GM18868 (cell line): Measurements from ENCODE around the gene SPACA5.
A peak's percentile ranks its signal among the peaks of the same experiment; 100 is the strongest.
"Not testable (repeated sequence)": the region's sequence is repeated elsewhere in the genome, so short reads cannot be mapped to it uniquely, and the experiment has no call there.

Source experiments
- ATAC-seq: cut with Tn5 transposase; IDR thresholded peaks from one replicate; pipeline ENCODE4 v1.9.1; 2021; ENCODE audit warnings: mild to moderate bottlenecking, moderate library complexity; ENCODE audit not compliant: unreplicated experiment

Gene SPACA5

DNA sequence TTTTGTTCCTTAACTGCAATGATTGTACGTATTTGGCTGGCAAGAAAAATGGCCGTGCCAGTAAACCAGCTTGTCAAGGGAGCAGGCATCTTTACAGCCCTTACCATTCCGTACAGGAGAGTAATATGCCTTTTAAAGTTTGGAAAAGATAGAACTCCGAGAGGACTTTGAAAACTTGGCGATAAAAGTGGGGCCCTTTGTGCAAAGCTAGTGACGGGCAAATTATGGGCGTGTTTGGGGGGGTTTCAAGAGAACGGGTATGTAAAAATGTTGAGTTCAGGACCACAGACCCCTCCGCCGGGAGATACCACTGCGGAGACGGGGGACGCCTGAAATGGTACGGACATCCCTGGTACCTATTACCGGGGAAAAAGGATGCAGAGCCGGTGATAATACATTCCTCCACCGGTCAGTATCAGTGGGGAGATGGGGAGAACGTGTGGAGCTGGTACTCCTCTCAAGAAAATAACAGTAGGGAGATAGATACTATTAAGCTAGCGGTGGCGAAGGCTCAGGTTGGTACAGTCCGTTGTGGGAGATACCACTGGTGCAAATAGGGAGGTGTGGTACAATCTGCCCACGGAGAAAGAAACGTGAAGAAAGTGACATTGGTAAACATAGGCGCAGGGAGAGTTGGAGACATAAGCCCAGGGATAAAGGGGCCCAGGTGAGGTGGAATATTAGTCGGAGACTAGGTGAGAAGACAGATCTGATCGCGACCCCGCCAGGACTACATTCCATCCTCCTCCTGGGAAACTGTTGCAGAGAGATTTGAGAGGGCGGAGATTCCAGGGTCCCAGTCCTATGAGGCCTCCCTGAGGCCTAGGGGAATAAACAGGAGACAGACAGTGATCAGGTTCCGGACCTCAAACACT, 14.5 kb downstream of the SPACA5 start:
- ATAC-seq = peak; percentile 66

DNA sequence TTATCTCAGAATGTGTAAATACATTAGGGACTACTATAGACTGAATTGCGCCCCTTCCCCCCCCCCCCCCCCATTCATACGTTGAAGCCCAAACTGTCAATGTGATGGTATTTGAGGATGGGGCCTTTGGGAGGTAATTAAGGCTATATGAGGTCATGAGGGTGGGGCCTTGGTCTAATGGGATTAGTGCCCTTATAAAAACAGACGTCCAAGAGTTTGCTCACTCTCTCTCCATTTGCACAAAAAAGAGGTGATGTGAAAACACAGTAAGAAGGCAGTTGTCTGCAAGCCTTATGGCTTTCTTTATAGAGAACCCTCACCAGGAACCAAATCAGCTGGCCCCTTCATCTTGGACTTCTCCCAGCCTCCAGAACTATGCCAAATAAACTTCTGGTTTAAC, 15.3 kb downstream of the SPACA5 start:
- ATAC-seq = no peak

DNA sequence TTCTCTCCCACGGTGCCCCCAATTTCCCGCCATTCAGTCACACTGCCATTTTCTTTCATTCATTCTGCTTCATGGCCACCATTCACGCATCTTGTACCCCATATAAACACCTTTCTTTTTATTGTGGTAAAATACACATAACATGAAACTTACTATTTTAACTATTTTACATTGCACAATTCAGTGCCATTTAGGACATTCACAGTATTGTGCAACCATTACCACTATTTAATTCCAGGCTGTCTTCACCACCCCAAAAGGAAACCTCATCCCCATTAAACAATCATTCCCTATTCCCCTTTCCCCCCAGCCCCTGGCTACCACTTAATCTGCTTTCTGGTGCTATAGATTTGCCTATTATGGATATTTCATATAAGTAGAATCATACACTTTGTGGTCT, 15.9 kb downstream of the SPACA5 start:
- no peak for ATAC-seq

DNA sequence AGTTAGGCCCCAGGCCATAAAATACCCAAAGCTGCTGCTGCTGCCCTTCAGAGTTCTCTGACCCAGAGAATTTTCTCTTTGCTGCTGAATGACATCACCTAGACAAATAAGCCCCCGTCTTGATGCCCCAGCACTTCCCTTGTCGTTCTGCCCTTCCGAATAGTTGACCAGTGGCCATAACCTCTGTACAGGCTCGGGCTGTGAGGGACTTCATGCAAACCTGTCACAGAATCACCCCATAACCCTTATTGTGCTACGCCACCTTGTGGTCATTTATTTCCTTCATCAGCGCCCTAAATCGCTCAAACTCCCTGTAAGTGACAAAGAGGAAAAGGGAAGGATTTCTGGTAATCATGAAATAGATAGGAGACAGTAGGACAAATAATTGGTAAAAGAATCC, 18.8 kb downstream of the SPACA5 start:
- ATAC-seq = peak; percentile 38

DNA sequence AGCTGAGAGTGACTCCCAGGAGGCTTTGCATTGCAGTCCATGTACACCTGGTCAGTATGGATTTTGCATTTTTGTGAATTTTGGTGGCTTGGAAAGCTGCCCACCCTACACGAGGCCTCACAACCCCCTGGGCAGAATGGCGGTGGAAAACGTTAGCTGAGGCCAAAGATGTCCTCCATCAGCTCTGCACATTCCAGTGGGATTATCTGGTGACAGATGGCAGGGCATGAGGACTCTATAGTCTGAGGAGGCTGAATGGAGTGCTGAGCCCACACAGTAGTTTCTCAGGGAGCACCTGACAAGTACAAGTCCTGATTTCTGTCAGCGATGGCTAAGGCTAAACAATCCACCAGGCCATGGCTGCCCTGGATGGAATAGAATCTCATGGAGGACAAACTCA, 20.8 kb downstream of the SPACA5 start:
- not testable (repeated sequence) for ATAC-seq

DNA sequence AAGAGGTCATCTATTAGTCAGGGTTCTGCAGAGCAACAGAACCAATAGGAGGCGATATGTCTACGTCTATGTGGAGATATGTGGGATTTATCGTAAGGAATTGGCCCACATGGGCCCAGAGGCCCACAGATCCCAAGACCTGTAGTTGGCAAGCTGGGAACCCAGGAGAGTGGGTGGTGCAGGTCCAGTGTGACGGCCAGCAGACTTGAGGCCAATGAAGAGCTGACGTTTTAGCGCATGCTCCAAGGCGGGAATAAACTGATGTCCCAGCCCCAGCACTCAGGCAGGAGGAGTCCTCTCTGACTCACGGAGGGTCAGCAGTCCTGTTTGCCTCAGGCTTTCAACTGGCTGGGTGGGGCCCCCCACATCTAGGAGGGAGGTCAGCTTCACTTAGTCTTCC, 21.3 kb downstream of the SPACA5 start:
- no peak for ATAC-seq

DNA sequence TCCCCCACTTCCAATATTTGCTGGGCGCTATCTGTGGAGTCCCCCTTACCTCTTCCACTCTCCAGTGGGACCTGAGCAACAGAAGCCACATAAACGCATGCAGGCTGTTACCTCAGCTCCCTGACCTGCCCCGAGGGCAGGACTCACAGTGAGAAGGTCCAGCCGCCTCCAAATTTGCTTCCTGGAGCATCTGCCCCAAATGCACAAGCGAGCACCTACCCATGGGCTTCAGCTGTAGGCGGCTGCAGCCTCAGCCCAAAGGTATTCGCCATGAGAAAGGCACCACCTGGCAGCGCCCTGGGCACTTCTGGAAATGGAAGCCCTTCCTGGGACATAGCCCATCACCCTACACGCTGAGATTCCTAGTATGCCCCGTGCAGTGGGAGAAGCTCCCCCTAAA, 23.4 kb downstream of the SPACA5 start:
- ATAC-seq = no peak

DNA sequence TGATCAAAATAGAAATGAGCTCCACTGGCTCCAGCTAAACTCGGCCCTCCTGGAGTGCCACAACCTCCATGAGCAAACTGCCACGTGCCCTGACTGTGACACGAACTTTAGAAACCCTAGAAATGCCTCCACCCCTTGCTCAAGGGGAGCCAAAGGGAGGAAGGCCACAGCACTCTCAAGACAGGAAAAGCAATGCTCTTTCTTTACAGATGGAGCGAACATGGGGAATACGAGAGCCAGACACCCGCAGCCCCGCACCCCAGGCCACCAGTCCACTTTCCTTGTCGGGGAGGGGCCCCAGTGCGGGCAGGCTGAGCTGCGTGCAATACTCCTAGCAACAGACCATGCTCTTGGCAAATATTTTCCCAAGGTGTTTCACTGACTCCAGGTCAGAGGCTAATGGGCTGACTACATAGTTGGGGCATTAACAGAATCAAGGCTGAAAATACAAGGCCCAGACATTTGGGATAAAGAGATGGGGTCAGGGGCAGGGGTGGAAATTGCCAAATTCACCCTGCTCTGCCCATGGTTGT, 23.9 kb downstream of the SPACA5 start:
- not testable (repeated sequence) for ATAC-seq

DNA sequence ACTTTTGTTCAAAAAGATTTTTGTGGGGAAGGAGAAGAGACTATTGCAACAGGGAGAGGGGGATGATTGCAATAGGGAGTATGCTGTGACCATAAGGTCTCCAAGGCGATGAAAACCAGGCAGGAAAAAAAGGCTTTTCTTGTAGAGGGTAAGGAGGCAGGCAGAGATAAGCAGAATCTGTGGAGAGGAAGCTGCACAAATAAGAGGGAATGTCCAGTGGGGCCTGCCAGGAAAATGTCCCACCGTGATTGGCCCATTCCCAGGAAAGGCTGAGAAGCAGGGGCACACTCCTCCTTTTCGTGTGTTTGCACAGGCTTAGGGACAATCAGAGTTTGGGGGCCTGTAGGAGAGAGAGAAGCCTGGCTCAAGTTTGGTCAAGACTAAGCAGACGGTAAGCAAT, 29.1 kb downstream of the SPACA5 start:
- no peak for ATAC-seq

DNA sequence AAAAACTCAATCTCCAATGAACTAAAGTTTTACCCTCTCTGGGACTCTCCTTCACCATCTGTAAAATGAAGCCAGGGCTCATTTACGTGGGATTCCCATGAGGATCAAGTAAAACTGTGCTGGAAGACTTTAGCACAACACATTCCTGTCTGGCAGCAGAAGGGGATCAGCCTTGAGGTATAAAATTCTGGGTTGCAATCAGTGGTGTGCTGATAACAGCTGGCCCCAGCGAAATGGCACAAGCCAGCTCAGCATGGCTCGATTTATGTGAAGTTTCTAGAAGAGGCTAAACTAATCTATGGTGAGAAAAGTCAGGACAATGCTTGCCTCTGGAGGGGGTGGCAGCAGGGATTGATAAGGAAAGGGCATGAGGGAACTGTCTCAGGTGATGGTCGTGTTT, 36.3 kb downstream of the SPACA5 start:
- ATAC-seq = no peak

DNA sequence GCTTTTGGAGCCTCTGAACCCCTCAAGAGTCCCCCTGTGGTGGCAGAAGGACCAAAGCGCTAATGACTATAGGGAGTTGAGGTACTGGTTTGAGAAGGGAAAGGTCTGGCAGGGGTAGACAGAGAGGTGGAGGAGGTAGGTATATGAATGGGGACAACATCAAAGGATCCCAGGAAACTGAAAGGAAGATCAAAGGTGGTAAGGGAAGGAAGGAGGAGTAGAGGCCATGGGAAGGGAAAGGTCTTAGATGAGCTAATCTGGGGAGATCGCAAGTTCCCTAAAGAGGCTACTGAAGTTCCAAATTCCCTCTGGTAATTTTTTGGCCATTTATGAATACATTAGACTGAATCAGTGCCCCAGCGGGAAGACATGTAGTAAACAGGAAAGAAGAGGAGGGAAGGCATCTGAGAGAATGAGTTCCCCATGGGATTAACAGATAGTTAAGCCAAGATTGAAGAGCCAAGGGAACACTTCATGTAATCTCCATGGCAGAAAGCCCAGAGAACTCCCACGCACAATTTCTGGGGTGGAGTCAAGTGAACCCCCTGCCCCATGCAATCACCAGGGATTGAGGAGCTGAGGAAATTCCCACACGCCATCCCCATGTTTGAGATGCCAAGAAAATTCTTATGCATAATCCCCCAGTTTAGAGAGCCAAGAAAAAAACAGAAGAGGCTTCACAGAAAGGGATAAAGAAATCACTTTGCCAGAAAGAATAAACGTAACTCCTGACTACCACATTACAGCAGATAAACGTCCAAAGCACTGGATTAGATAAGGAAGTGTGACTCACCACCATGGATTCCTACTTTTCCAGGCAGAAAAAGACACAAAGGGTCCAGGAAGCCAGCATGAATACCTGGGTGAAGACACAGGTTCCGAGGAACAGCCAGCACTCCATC, 38.9 kb downstream of the SPACA5 start:
- ATAC-seq = no peak

DNA sequence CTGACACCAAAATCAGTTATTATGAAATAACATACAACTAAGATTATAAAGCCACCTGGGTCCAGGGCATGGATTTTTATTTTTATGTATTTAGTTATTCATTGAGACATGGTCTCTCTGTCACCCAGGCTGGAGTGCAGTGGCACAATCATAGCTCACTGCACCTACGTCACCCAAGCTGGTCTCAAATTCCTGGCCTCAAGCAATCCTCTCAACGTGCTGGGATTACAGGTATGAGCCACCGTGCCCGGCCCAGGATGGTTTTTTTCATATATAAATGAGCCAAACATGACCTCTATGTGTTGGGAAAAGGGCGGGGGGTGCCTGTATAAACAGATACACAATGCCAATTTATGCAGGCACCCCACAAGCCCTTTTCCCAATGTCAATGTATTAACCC, 40.1 kb downstream of the SPACA5 start:
- ATAC-seq = no peak

DNA sequence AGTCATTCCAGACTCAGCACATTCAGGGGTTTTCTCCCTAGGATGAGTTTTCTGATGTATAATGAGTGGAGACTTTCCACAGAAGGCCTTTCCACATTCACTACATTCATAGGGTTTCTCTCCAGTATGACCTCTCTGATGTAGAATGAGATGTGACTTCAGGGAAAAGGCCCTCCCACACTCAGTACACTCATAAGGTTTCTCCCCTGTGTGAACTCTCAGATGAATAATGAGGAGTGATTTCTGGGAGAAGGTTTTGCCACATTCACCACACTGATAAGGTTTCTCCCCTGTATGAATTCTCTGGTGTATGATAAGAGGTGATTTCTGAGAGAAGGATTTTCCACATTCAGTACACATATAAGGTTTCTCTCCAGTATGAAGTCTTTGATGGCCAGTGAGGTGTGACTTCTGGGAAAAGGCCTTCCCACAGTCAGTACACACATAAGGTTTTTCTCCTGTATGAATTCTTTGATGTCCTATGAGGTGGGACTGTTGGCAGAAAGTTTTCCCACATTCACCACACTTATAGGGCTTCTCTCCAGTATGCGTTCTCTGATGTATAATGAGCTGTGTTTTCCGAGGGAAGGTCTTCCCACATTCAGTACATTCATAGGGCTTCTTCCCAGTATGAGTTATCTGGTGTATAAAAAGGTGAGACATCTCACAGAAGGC, 52.0 kb downstream of the SPACA5 start:
- no peak for ATAC-seq

DNA sequence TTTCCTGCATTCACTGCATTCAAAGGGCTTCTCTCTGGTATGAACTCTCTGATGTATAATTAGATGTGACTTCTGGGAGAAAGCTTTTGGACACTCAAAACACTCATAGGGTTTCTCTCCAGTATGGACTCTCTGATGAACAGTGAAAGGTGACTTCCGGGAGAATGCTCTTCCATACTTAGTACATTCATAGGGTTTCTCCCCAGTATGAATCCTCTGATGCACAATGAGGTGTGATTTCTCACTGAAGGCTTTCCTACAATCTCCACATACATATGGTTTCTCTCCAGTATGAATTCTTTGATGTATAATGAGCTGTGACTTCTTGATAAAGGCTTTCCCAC, 52.5 kb downstream of the SPACA5 start:
- no peak for ATAC-seq
